Skeletal muscle tissue (tissue), 4 donors: Measurements from ENCODE around the gene RPTOR. TPM values are rescaled to one million over a fixed set of nuclear protein-coding genes. Genes with fewer than 3 reads are reported as not detected.

Source experiments
- H3K27ac ChIP-seq: one replicate; pipeline ENCODE4 v1.7.0; 2013; ENCODE audit warnings: mild to moderate bottlenecking, low read depth, low read length, inconsistent platforms
- H3K27me3 ChIP-seq, 3 donors: one replicate each; pipeline ENCODE4 v1.7.0; 2013; ENCODE audit warnings: low read length in 3 of 3; ENCODE audit not compliant: control insufficient read depth in 3 of 3, insufficient read depth in 3 of 3
- H3K36me3 ChIP-seq, 3 donors: one replicate each; pipeline ENCODE4 v1.7.0; 2013; ENCODE audit warnings: low read length in 3 of 3; ENCODE audit not compliant: control insufficient read depth in 3 of 3, insufficient read depth in 3 of 3
- H3K4me1 ChIP-seq, 3 donors: one replicate each; pipeline ENCODE4 v1.7.0; 2013; ENCODE audit warnings: low read length in 3 of 3, mild to moderate bottlenecking in 3 of 3; ENCODE audit not compliant: control insufficient read depth in 3 of 3, insufficient read depth in 3 of 3
- H3K4me3 ChIP-seq, 3 donors: one replicate each; pipeline ENCODE4 v1.7.0; 2013; ENCODE audit warnings: low read length in 3 of 3
- H3K9ac ChIP-seq, 3 donors: one replicate each; pipeline ENCODE4 v1.7.0; 2013; ENCODE audit warnings: low read length in 3 of 3, mild to moderate bottlenecking in 3 of 3, moderate library complexity in 2 of 3, low read depth in 1 of 3
- H3K9me3 ChIP-seq, 3 donors: one replicate each; pipeline ENCODE4 v1.7.0; 2013; ENCODE audit warnings: low read length in 3 of 3; ENCODE audit not compliant: control insufficient read depth in 3 of 3
- total RNA-seq: library from RNA; depleted of rRNA; stranded (reverse); fragments of >200 nt; gene quantifications from one replicate; pipeline ENCODE4 v1.2.3, GENCODE V29; 2014
- donor health status: Osteomylitis.

Gene RPTOR
- total RNA-seq, 1 donor from 2014 or later = 24.5 TPM

GRCh38 chr17:80731323-80731722 lies 186.7 kb downstream of the RPTOR start:
- Histone ChIP-seq H3K9ac (no peak overlapping the region), H3K4me3 (no peak overlapping the region), H3K9me3 (no peaks in the 10 kb centered on the region), H3K4me1 (peaks cover 3 to 22% (median 20%) of the 10 kb centered on the region in 3 donors), H3K27me3 (no peaks in the 10 kb centered on the region), H3K36me3 (peaks cover 0 to 9% (median 3%) of the 10 kb centered on the region in 3 donors), H3K27ac (no peak overlapping the region)

- H3K27ac ChIP-seq = no peak overlapping the region
- H3K9ac ChIP-seq = no peak overlapping the region
- H3K4me1 ChIP-seq = peaks cover 3 to 13% (median 11%) of the 10 kb centered on the region in 3 donors
- no peak overlapping the region for H3K4me3 ChIP-seq
- no peaks in the 10 kb centered on the region for H3K9me3 ChIP-seq
- no peaks in the 10 kb centered on the region for H3K27me3 ChIP-seq
- peaks cover 0 to 5% (median 3%) of the 10 kb centered on the region in 3 donors for H3K36me3 ChIP-seq
Observed at GRCh38 chr17:80732268-80732667, 187.6 kb downstream of the RPTOR start.

- Histone ChIP-seq H3K27me3 (no peaks in the 10 kb centered on the region), H3K36me3 (peaks cover 0 to 2% (median 2%) of the 10 kb centered on the region in 3 donors), H3K9ac (no peak overlapping the region), H3K4me1 (peaks cover 0 to 7% (median 0%) of the 10 kb centered on the region in 3 donors), H3K9me3 (no peaks in the 10 kb centered on the region), H3K4me3 (no peak overlapping the region), H3K27ac (no peak overlapping the region)
Observed at GRCh38 chr17:80737106-80738019, 192.7 kb downstream of the RPTOR start.

GRCh38 chr17:80738020-80738808 lies 193.6 kb downstream of the RPTOR start:
- Histone ChIP-seq H3K9me3 (no peaks in the 10 kb centered on the region), H3K4me3 (no peak overlapping the region), H3K9ac (no peak overlapping the region), H3K27ac (no peak overlapping the region), H3K27me3 (no peaks in the 10 kb centered on the region), H3K4me1 (peaks cover 2 to 15% (median 3%) of the 10 kb centered on the region in 3 donors), H3K36me3 (peaks cover 0 to 4% (median 2%) of the 10 kb centered on the region in 3 donors)

- H3K4me3 ChIP-seq = no peak overlapping the region
- no peaks in the 10 kb centered on the region for H3K9me3 ChIP-seq
- H3K27ac ChIP-seq = no peak overlapping the region
- H3K4me1 ChIP-seq = peaks cover 8 to 24% (median 12%) of the 10 kb centered on the region in 3 donors
- peaks cover 0 to 4% (median 2%) of the 10 kb centered on the region in 3 donors for H3K36me3 ChIP-seq
- H3K9ac ChIP-seq = no peak overlapping the region
- H3K27me3 ChIP-seq = no peaks in the 10 kb centered on the region
Observed at GRCh38 chr17:80738987-80739730, 194.5 kb downstream of the RPTOR start.

- no peaks in the 10 kb centered on the region for H3K27me3 ChIP-seq
- no peak overlapping the region for H3K27ac ChIP-seq
- peaks cover 0 to 4% (median 2%) of the 10 kb centered on the region in 3 donors for H3K36me3 ChIP-seq
- H3K4me3 ChIP-seq = no peak overlapping the region
- H3K4me1 ChIP-seq = peaks cover 13 to 34% (median 19%) of the 10 kb centered on the region in 3 donors
- H3K9ac ChIP-seq = no peak overlapping the region
- no peaks in the 10 kb centered on the region for H3K9me3 ChIP-seq
Observed at GRCh38 chr17:80740141-80740540, 195.5 kb downstream of the RPTOR start.

- Histone ChIP-seq H3K4me1 (peaks cover 14 to 44% (median 25%) of the 10 kb centered on the region in 3 donors), H3K9ac (no peak overlapping the region), H3K27me3 (no peaks in the 10 kb centered on the region), H3K4me3 (no peak overlapping the region), H3K36me3 (peaks cover 0 to 4% (median 2%) of the 10 kb centered on the region in 3 donors), H3K9me3 (no peaks in the 10 kb centered on the region), H3K27ac (no peak overlapping the region)
Observed at GRCh38 chr17:80742091-80742490, 197.5 kb downstream of the RPTOR start.

- H3K4me1 ChIP-seq = peaks cover 14 to 44% (median 25%) of the 10 kb centered on the region in 3 donors
- H3K9ac ChIP-seq = peak overlapping the region in 2 of 3 donors; percentile 46 to 77
- peak overlapping the region; percentile 85 for H3K27ac ChIP-seq
- peak overlapping the region in 1 of 3 donors; percentile 45 for H3K4me3 ChIP-seq
- H3K27me3 ChIP-seq = no peaks in the 10 kb centered on the region
- peaks cover 0 to 4% (median 2%) of the 10 kb centered on the region in 3 donors for H3K36me3 ChIP-seq
- no peaks in the 10 kb centered on the region for H3K9me3 ChIP-seq
Observed at GRCh38 chr17:80742581-80743180, 198.0 kb downstream of the RPTOR start.

GRCh38 chr17:80743181-80743771 lies 198.6 kb downstream of the RPTOR start:
- Histone ChIP-seq H3K9ac (peak overlapping the region; percentile 46 to 77 (median 51)), H3K4me1 (peaks cover 14 to 44% (median 25%) of the 10 kb centered on the region in 3 donors), H3K27me3 (no peaks in the 10 kb centered on the region), H3K36me3 (peaks cover 0 to 4% (median 2%) of the 10 kb centered on the region in 3 donors), H3K9me3 (no peaks in the 10 kb centered on the region), H3K27ac (peak overlapping the region; percentile 85), H3K4me3 (peak overlapping the region in 2 of 3 donors; percentile 17 to 45)
